Cardiac muscle cell (in vitro differentiated cells and primary cell): ENCODE data around the gene ERC1. TPM values are rescaled to one million over a fixed set of nuclear protein-coding genes. Genes with fewer than 3 reads are reported as not detected.
A peak's percentile ranks its signal among the peaks of the same experiment; 100 is the strongest.

Experiments
- DNase-seq, 2 donors: peaks; one replicate each; pipeline versions ENCODE4 v3.0.0 to v3.0.0-alpha.2; 2010 to 2017; ENCODE audit warnings: low read depth in 1 of 2, low spot score in 1 of 2
- H3K27ac ChIP-seq: fragments of 200-600 bp; sonication (generic); 2 replicates; pipeline ENCODE4 v1.5.1; 2016
- H3K27me3 ChIP-seq: fragments of 200-600 bp; sonication (generic); 2 replicates; pipeline ENCODE4 v1.6.0; 2016; ENCODE audit warnings: control low read depth
- H3K36me3 ChIP-seq: fragments of 200-600 bp; sonication (generic); 2 replicates; pipeline ENCODE4 v1.5.1; 2016; ENCODE audit warnings: control low read depth
- H3K4me1 ChIP-seq: fragments of 200-600 bp; sonication (generic); 2 replicates; pipeline ENCODE4 v1.8.1; 2017; ENCODE audit warnings: low read depth, mild to moderate bottlenecking, mixed run types
- H3K4me3 ChIP-seq: fragments of 200-600 bp; sonication (generic); 2 replicates; pipeline ENCODE4 v1.5.1; 2016; ENCODE audit warnings: mild to moderate bottlenecking
- H3K9me3 ChIP-seq: fragments of 200-600 bp; sonication (generic); 2 replicates; pipeline ENCODE4 v1.5.1; 2017; ENCODE audit warnings: low read depth, mild to moderate bottlenecking, control low read depth
- polyA plus RNA-seq: library from polyadenylated mRNA; unstranded; fragments of >200 nt; fragmentation: Nextera tagmentation; extraction: Ambion mirVana; gene quantifications from 2 replicates; pipeline ENCODE4 v1.2.1, GENCODE V29; 2016
- total RNA-seq: library from RNA; depleted of rRNA; stranded (reverse); fragments of >200 nt; gene quantifications from 2 replicates; pipeline ENCODE4 v1.2.3, GENCODE V29; 2016
- TF ChIP-seq, protein P1 (sequence below): IDR thresholded peaks from 2 replicates; pipeline ENCODE4 v1.5.1; 2012; ENCODE audit warnings: low read depth, mild to moderate bottlenecking, low read length

The ERC1 gene
- total and polyA plus RNA-seq, 2 experiments from 2014 or later: 34.1 to 46.3 TPM

GRCh38 chr12:981176-981828, 9.7 kb upstream of the ERC1 start:
- no peaks in the 10 kb centered on the region for H3K27me3 ChIP-seq
- peak in 1 of 2 donors; percentile 37 for DNase-seq
- no peak overlapping the region for H3K27ac ChIP-seq
- H3K9me3 ChIP-seq: no peaks in the 10 kb centered on the region
- no peaks in the 10 kb centered on the region for H3K36me3 ChIP-seq
- TF ChIP-seq, protein P1, sequence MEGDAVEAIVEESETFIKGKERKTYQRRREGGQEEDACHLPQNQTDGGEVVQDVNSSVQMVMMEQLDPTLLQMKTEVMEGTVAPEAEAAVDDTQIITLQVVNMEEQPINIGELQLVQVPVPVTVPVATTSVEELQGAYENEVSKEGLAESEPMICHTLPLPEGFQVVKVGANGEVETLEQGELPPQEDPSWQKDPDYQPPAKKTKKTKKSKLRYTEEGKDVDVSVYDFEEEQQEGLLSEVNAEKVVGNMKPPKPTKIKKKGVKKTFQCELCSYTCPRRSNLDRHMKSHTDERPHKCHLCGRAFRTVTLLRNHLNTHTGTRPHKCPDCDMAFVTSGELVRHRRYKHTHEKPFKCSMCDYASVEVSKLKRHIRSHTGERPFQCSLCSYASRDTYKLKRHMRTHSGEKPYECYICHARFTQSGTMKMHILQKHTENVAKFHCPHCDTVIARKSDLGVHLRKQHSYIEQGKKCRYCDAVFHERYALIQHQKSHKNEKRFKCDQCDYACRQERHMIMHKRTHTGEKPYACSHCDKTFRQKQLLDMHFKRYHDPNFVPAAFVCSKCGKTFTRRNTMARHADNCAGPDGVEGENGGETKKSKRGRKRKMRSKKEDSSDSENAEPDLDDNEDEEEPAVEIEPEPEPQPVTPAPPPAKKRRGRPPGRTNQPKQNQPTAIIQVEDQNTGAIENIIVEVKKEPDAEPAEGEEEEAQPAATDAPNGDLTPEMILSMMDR: no peak
- no peaks in the 10 kb centered on the region for H3K4me1 ChIP-seq
- no peak overlapping the region for H3K4me3 ChIP-seq

GRCh38 chr12:981961-982360, 9.1 kb upstream of the ERC1 start:
- TF ChIP-seq, protein P1: no peak
- Histone ChIP-seq H3K27me3 (no peaks in the 10 kb centered on the region), H3K36me3 (no peaks in the 10 kb centered on the region), H3K9me3 (no peaks in the 10 kb centered on the region), H3K4me3 (no peak overlapping the region), H3K4me1 (no peaks in the 10 kb centered on the region), H3K27ac (no peak overlapping the region)
- peak in 1 of 2 donors; percentile 34 for DNase-seq

GRCh38 chr12:988646-989045, 2.4 kb upstream of the ERC1 start:
- H3K27me3 ChIP-seq: no peaks in the 10 kb centered on the region
- DNase-seq: no peak
- TF ChIP-seq, protein P1: no peak
- H3K36me3 ChIP-seq: no peaks in the 10 kb centered on the region
- peak overlapping the region; percentile 97 for H3K27ac ChIP-seq
- no peak overlapping the region for H3K4me3 ChIP-seq
- H3K9me3 ChIP-seq: no peaks in the 10 kb centered on the region
- H3K4me1 ChIP-seq: peaks cover 28% of the 10 kb centered on the region

GRCh38 chr12:989051-989450, 2.0 kb upstream of the ERC1 start:
- no peaks in the 10 kb centered on the region for H3K36me3 ChIP-seq
- peaks cover 28% of the 10 kb centered on the region for H3K4me1 ChIP-seq
- DNase-seq: no peak
- H3K27ac ChIP-seq: peak overlapping the region; percentile 97
- peak overlapping the region; percentile 99 for H3K4me3 ChIP-seq
- H3K9me3 ChIP-seq: no peaks in the 10 kb centered on the region
- TF ChIP-seq, protein P1: no peak
- no peaks in the 10 kb centered on the region for H3K27me3 ChIP-seq

GRCh38 chr12:989751-990660, 1.0 kb upstream of the ERC1 start:
- Histone ChIP-seq H3K36me3 (no peaks in the 10 kb centered on the region), H3K9me3 (no peaks in the 10 kb centered on the region), H3K4me3 (peak overlapping the region; percentile 99), H3K27me3 (no peaks in the 10 kb centered on the region), H3K4me1 (peaks cover 28% of the 10 kb centered on the region), H3K27ac (peak overlapping the region; percentile 97)
- peak; percentile 74 for DNase-seq
- TF ChIP-seq, protein P1: no peak
